ENCODE measurements around the gene CCSER1. TPM values are rescaled to one million over a fixed set of nuclear protein-coding genes. Genes with fewer than 3 reads are reported as not detected.

CCSER1 gene
- total RNA-seq, 4 donors from 2014 or later, result 27.5 to 66.5 (median 54.3) TPM

DNA sequence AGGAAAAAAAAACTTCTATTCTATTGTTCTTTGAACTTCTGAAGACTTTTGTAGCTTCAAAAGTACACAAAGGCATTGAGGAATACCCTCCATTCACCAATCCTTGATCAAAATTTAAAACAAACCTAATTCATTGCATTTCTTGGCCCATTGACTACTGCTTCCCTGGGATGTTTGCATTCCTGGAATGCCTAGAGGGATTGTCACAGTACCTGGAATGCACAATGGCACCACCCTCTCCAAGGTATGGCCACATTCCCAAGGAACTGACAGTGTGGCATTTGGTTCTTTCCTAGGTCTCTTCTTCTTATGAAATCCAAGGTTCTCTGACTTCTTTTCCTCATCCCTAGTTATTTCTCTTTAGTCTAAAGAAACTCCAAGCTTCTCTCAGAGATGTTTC is 600.7 kb downstream of the CCSER1 start:
- H3K27me3 ChIP-seq, result no peaks in the 10 kb centered on the region
- TF ChIP-seq, protein P1, sequence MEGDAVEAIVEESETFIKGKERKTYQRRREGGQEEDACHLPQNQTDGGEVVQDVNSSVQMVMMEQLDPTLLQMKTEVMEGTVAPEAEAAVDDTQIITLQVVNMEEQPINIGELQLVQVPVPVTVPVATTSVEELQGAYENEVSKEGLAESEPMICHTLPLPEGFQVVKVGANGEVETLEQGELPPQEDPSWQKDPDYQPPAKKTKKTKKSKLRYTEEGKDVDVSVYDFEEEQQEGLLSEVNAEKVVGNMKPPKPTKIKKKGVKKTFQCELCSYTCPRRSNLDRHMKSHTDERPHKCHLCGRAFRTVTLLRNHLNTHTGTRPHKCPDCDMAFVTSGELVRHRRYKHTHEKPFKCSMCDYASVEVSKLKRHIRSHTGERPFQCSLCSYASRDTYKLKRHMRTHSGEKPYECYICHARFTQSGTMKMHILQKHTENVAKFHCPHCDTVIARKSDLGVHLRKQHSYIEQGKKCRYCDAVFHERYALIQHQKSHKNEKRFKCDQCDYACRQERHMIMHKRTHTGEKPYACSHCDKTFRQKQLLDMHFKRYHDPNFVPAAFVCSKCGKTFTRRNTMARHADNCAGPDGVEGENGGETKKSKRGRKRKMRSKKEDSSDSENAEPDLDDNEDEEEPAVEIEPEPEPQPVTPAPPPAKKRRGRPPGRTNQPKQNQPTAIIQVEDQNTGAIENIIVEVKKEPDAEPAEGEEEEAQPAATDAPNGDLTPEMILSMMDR (IDR thresholded peaks at IDR 0.05), result no peak
- no peak for TF ChIP-seq POLR2A (IDR thresholded peaks at IDR 0.05)
- no peak for DNase-seq
- no peaks in the 10 kb centered on the region for H3K36me3 ChIP-seq
- no peak overlapping the region for H3K4me3 ChIP-seq
- no peaks in the 10 kb centered on the region for H3K4me1 ChIP-seq
- no peaks in the 10 kb centered on the region for H3K9me3 ChIP-seq
- H3K27ac ChIP-seq, result no peak overlapping the region

DNA sequence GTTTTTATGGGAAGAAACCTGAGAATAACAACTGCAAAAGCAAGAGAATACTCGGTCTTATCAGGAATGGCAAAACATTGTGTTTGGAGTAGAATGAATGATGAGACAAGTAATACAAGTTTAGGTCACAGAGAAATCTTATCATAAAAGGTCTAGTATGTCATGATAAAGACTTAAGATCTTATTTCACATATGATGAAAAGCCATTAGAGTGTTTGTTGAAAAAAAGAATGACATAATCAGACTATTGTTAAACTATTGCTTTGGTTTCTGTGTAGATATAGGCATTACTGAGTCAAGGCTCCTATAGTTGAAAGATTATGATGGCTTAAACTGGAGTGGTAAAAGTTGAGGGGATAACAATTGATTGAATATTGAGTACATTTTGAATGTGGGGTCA is 603.6 kb downstream of the CCSER1 start:
- TF ChIP-seq, protein P1 (IDR thresholded peaks at IDR 0.05), result no peak
- no peak for TF ChIP-seq POLR2A (IDR thresholded peaks at IDR 0.05)
- Histone ChIP-seq H3K9me3 (no peaks in the 10 kb centered on the region), H3K27me3 (no peaks in the 10 kb centered on the region), H3K4me3 (no peak overlapping the region), H3K27ac (no peak overlapping the region), H3K4me1 (no peaks in the 10 kb centered on the region), H3K36me3 (no peaks in the 10 kb centered on the region)
- DNase-seq, result no peak

DNA sequence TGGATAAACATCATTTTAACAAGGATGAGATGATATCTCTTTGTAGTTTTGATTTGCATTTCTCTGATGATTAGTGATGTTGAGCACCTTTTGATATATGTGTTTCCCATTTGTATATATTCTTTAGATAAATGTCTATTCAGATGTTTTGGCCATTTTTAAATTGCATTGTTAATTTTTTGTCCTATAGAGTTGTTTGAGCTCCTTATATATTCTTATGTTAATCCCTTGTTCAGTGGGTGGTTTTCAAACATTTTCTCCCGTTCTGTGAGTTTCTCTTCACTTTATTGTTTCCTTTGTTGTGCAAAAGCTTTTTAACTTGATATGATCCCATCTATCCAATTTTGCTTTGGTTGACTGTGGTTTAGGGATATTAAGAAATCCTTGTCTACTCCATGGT is 606.0 kb downstream of the CCSER1 start:
- H3K27me3 ChIP-seq, result no peaks in the 10 kb centered on the region
- H3K27ac ChIP-seq, result no peak overlapping the region
- no peak for DNase-seq
- no peaks in the 10 kb centered on the region for H3K9me3 ChIP-seq
- H3K4me3 ChIP-seq, result no peak overlapping the region
- no peaks in the 10 kb centered on the region for H3K4me1 ChIP-seq
- TF ChIP-seq POLR2A (IDR thresholded peaks at IDR 0.05), result no peak
- TF ChIP-seq, protein P1 (IDR thresholded peaks at IDR 0.05), result no peak
- no peaks in the 10 kb centered on the region for H3K36me3 ChIP-seq

DNA sequence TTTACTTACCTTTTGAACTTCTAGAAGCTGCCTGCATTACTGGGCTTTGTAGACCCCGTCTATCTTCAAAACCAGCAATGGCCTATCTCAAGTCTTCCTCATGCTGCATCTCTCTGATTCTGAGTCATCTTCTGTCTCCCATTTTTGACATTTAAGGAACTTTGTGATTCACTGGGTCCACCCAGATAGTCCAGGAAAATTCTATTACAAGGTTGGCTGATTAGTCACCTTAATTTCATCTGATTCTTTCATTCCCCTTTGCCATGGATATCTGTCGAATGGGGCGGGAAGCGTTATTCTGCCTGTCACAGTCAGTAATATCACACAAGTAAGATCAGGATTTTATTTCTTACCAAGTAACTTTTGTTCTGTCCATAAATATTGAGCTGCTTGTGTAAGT is 618.0 kb downstream of the CCSER1 start:
- DNase-seq, result no peak
- Histone ChIP-seq H3K4me3 (no peak overlapping the region), H3K4me1 (no peaks in the 10 kb centered on the region), H3K27ac (no peak overlapping the region), H3K27me3 (no peaks in the 10 kb centered on the region), H3K36me3 (no peaks in the 10 kb centered on the region), H3K9me3 (no peaks in the 10 kb centered on the region)
- no peak for TF ChIP-seq POLR2A (IDR thresholded peaks at IDR 0.05)
- TF ChIP-seq, protein P1 (IDR thresholded peaks at IDR 0.05), result no peak

DNA sequence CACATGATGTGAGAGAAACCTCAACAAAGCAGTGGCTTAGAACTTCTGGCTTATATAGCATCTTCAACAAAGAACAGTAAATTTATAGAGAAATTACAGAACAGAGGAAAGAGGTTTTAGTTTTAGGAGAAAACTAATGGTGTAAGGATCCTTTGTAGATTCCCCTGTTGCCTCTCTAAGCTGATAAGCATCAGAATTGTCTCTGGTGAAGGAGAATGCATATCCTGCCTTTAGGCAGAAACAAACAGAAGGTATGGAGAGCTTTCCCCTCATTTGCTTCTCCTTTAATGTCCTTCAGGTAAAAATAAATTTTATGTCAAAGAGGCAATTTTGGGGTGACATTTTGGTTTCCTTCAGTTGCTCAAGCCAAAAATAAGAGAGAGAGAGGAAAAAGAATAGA is 625.9 kb downstream of the CCSER1 start:
- DNase-seq, result no peak
- Histone ChIP-seq H3K27me3 (no peaks in the 10 kb centered on the region), H3K36me3 (no peaks in the 10 kb centered on the region), H3K9me3 (no peaks in the 10 kb centered on the region), H3K4me1 (no peaks in the 10 kb centered on the region), H3K27ac (no peak overlapping the region), H3K4me3 (no peak overlapping the region)
- TF ChIP-seq, protein P1 (IDR thresholded peaks at IDR 0.05), result no peak
- no peak for TF ChIP-seq POLR2A (IDR thresholded peaks at IDR 0.05)

DNA sequence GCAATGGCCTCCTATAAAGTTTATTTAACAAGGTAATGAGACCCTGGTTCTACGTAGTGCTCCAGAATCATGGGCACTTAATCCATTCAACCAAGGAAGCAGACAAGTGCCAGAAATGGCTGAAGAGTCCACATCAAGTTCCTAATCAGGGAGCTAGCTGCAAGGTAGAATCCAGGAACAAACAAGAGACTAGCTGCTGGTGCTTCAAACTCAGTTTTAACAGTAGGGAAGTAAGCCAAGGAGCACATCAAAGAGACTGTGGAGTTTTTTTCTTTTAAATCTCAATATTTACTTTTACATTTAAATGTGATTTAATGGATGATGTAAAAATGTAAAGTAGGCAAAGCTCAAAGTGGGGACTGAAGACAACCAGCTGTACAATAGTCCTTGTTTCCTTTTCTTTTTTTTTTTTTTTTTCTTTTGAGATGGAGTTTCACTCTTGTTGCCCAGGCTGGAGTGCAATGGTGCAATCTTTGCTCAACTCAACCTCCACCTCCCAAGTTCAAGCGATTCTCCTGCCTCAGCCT is 630.4 kb downstream of the CCSER1 start:
- TF ChIP-seq, protein P1 (IDR thresholded peaks at IDR 0.05), result no peak
- no peaks in the 10 kb centered on the region for H3K27me3 ChIP-seq
- H3K4me3 ChIP-seq, result no peak overlapping the region
- no peaks in the 10 kb centered on the region for H3K9me3 ChIP-seq
- no peaks in the 10 kb centered on the region for H3K4me1 ChIP-seq
- H3K27ac ChIP-seq, result no peak overlapping the region
- DNase-seq, result no peak
- no peaks in the 10 kb centered on the region for H3K36me3 ChIP-seq
